ENCODE measurements around the gene SLC44A2. TPM values are rescaled to one million over a fixed set of nuclear protein-coding genes. Genes with fewer than 3 reads are reported as not detected.

SLC44A2 gene
- 104 and 112 TPM in 2 replicates for total RNA-seq (2014; rRNA removed)
- 320 TPM for polyA plus RNA-seq (2012)

DNA sequence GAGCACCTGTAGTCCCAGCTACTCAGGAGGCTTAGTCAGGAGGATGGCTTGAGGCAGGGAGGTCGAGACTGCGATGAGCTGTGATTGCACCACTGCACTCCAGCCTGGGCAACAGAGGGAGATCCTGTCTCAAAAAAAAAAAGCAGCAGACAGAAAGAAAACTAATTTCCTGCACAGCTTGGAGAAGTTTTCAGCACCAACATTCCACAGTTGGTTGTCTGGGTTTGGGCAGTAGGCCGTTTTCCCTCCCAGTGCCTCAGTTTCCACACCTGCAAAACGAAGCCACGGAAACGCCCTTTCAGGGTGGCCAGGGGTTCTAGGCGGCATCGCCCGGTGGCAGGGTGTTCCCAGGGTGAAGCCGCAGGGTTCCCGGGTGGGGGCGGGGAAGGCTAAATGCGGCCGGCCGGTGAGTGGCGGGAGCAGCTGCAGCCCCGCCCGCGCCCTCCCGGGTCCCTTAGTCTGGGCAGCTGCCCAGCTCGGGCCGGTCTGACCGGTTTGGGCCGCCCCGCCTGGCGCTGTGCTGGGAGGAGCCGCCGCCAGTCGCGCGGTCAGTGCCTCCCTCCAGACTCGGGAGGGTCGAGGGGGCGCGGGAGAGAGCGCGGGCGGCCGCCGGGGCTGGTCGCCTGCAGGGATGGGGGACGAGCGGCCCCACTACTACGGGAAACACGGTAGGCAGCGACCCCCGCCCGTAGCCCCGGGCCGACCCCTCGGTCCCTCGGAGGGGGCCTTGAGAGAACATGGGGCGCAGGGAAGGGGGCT lies at the start of gene SLC44A2:
SLC44A2 (plus strand) TSS at position 551 of the 759 bp plus-strand sequence; CDS start at position 632, 81 bp downstream.
- peak; percentile 88 for DNase-seq (ENCODE audit: low read depth)

DNA sequence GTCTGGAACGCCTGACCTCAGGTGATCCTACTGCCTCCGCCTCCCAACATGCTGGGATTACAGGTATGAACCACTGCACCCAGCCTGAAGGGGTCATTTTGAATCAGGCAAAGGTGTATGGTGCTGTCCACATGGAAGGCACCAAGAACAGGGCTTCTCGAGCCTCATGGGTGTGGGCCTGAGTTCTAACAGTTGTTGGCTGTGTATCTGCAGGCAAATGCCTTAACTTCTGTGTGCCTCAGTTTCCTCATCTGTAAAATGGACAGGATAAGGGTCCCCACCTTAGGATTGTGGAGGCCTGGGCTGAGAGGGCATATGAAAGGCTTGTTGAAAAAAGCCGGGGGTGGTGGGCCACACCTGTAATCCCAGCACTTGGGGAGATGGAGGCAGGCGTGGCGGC lies 47.4 kb upstream of the SLC44A2 start:
- no peak for DNase-seq (ENCODE audit: low read depth)

DNA sequence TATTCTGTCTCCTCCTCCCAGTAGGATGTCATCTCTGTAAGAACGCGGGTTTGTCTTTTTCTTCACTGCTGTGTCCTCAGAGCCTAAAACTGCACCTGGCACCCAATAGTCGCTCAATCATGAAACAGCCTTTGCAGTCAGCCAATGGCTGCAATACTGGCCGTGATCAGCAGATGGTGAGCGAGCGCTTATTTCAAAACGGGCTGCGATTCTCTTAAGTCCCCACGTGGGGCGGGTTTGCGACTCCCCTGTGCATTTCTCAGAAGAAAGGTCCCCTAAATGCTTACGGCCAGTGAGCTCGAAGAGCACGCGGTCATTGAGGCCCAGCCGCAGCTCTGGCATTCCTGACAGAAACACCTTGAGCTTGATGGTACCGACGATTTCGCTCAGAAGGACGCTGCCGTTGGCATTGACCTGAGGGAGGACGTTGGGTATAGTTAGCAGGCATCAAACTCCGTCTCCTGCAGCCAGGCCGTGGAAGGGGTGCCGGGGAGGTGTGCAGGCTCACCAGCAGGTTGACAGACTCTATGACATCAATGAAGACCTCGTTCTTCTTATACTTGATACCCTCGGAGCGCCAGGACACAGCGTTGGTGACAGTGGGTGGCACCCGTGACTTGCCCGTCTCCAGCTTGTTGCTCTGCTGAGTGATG lies 44.2 kb upstream of the SLC44A2 start:
- peak; percentile 89 for DNase-seq (ENCODE audit: low read depth)

DNA sequence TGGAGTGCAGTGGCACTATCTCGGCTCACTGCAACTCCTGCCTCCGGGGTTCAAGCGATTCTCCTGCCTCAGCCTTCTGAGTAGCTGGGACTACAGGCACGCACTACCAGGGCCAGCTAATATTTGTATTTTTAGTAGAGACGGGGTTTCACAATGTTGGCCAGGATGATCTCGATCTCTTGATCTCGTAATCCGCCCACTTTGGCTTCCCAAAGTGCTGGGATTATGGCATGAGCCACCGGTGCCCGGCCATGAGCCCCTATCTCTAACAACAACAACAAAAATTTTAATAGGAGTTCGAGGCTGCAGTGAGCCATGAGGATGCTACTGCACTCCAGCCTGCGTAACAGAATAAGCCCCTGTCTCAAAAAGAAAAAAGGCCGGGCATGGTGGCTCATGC lies 43.3 kb upstream of the SLC44A2 start:
- no peak for DNase-seq (ENCODE audit: low read depth)

DNA sequence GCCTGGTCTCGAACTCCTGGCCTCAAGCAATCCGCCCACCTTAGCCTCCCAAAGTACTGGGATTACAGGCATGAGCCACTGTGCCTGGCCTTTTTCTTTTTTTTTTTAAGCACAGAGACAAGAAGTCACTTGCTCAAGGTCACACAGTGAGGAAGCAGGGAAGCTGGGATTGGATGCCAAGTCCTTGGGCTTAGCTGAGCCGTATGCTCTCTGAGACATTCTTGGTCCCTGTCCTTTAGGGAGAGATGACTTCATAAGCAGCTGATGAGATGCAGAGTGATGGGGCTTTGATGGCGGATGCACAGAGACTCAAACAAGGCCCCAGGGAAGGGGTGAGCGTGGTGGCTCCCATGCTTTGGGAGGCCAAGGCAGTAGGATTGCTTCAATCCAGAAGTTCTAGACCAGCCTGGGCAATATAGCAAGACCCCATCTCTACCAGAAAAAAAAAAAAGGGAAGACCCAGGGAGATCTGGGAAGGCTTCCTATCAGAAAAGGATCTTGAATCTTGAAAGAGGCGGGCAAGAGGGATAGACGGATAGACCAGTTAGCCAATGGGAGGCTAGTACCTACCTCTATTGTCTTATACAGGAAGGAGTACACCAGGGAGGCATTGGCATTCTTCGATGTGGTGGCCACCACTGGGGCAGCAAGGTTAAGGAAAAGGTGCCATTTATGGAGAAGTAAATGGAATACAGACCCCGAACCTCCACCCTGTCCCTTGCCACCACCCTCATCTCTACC lies 42.1 kb upstream of the SLC44A2 start:
- DNase-seq (ENCODE audit: low read depth): no peak

DNA sequence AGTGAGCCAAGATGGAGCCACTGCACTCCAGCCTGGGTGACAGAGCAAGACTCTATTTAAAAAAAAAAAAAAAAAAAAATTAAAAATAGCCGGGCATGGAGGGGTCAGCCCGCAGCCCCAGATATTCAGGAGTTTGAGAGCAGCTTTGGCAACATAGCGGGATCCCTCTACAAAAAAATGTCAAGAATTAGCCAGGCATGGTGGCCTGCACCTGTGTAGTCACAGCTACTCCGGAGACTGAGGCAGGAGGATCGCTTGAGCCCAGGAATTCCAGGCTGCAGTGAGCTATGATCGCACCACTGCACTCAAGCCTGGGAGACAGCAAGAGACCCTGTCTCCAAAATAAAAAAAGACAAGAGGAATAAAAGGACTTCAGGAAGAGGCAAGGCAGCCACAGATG lies 39.0 kb upstream of the SLC44A2 start:
- no peak for DNase-seq (ENCODE audit: low read depth)

DNA sequence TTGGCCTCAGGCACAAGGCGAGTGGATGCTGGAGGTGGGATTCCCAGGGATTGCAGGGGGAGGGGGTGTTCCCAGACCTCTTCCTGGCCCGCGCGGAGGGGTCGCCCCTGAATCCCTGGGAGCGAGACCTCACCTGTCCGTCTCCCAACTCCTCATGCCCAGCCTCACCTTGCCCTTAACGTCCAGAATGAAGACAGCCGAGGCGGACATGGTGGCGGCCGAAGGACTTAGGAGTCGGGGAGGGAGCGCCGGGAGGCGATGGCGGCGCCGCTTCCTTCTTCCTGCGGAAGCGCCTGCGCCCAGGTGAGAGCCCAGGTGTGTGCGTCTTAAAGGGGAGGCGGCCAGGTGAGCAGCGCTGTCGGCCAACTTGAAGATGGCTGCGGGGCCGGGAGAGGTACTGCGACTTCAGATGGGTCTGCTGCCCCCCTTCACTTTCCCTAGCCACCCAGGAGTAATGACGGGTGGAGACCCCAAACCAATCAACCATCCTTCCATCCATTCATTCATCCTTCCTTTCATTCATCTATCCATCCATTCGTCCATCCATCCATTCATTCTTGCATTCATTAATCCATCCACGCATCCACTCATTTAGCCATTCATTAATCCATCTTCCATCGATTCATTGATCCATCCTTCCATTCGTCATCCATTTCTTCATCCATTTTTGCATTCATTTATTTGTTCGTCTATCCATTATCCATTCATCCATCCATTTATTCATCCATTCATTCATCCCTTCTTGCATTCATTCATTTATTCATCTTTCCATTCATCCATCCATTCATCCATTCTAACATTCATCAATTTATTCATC lies 38.1 kb upstream of the SLC44A2 start, which contains the start of gene AP1M2:
AP1M2 (minus strand) TSS at position 291 of the 817 bp plus-strand sequence; CDS start at position 210, 81 bp downstream.
- DNase-seq (ENCODE audit: low read depth): no peak

DNA sequence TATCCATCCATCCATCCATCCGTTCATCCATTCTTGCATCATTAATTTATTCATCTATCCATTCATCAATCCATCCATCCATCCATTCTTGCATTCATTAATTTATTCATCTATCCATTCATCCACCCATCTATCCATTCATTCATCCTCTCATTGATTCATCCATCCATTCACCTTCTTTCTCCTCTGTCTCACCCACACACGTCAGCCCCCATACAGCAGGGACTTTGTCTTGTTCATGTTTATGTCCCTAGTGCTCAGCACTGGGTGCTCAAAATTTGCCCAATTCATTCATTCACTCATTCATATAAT lies 37.6 kb upstream of the SLC44A2 start:
- no peak for DNase-seq (ENCODE audit: low read depth)

DNA sequence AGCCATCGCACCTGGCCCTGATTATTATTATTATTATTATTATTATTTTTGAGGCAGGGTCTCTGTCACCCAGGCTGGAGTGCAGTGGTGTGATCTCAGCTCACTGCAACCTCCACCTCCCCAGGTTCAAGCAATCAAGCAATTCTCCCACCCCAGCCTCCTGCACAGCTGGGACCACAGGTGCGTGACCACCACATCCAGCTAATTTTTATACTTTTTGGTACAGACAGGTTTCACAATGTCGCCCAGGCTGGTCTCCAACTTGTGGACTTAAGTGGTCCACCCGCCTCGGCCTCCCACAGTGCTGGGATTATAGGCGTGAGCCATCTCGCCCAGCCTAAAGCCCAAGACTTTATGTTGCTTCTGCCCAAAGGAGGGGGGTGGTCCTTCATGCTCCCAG lies 32.2 kb upstream of the SLC44A2 start:
- DNase-seq (ENCODE audit: low read depth): no peak

DNA sequence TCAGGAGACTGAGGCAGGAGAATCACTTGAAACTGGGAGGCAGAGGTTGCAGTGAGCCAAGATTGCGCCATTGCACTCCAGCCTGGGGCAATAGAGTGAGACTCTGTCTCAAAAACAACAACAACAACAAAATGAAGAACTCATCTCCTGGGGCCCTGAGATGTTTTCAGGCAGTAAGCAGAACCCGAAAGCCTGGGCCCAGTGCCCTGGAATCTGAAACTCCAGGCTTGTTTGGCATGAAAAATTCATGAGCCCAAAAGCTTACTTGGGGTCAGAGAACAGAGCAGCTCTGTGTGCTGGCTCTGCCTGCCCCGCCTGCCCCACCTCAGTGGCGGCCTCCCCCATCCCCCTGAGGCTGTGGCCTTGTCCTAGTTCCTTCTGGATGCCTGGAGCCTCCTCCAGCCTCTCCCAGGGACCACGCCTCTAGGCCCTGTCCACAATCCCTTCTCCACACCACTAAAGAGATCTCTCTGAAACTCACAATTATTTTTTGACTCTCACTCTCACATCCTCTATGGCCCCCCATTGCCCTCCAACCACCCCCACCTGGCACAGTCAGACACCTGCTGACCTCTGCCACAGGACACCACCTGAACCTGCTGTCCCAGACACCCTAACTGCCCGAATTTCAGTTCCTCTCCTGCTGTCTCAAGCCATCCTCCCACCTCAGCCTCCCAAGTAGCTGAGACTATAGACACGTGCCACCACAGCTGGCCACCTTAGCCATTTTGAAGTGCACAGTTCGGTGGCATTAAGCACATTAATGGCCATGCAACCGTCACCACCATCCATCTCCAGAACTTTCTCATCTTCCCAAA lies 31.3 kb upstream of the SLC44A2 start:
- no peak for DNase-seq (ENCODE audit: low read depth)

DNA sequence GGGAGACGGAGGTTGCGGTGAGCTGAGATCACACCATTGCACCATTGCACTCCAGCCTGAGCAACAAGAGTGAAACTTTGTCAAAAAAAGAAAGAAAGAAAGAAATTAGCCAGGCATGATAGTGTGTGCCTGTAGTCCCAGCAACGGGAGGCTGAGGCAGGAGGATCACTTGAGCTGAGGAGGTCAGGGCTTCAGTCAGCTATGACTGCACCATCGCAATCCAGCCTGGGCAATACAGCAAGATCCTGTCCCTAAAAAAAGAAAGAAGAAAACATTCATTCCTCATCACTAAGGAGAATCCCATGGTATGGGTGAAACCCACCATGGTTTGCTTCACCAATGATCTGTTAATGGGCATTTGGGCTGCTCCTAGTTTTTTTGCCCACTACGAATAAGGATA lies 25.2 kb upstream of the SLC44A2 start:
- DNase-seq (ENCODE audit: low read depth): no peak

DNA sequence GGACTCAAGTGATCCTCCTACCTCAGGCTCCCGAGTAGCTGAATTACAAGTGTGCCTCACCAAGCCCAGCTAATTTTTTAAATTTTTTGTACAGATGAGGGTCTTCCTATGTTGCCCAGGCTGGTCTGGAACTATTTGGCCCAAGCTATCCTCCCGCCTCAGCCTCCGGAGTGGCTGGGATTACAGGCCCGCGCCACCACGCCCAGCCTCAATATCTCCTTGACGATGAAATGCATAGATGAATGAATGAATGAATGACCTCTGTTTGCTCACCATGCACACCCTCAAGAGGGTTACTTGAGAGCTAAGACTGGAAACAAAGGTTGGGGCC lies 23.4 kb upstream of the SLC44A2 start:
- no peak for DNase-seq (ENCODE audit: low read depth)

DNA sequence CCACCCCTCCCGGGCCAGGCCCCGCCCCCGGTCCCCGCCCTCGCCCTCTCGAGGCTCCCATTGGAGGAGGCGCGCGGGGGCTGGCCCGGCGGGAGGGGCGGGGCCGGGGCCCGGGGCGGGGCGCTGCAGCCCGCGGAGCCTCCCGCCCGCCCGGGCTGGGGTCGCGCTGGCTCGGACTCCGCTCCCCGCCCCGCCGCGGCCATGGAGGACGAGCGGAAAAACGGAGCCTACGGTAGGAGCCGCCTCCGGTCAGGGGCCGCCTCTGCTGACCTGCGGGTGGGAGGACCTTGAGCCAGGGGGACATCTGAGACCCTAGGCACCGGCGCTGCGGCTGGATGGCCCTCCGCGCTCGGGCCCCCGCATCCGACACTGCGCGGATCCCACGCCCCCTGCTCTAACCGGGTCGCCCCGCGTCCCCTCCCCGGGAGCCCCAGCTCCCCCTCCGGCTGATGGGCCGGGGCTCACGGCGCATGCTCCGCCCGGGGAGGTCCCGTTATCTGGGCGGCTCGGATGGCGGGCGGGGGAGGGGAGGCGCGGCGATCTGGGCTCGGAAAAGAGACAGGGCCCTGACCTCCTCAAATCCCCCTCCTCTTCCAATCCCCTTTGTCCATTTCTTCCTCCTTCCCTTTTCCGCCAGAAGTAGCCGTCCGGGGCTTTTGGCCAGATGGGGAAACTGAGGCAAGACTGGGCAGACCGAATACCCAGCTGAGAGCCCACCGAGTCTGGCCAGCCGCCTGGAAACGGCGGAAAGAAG lies 22.8 kb upstream of the SLC44A2 start:
- peak; percentile 64 for DNase-seq (ENCODE audit: low read depth)

DNA sequence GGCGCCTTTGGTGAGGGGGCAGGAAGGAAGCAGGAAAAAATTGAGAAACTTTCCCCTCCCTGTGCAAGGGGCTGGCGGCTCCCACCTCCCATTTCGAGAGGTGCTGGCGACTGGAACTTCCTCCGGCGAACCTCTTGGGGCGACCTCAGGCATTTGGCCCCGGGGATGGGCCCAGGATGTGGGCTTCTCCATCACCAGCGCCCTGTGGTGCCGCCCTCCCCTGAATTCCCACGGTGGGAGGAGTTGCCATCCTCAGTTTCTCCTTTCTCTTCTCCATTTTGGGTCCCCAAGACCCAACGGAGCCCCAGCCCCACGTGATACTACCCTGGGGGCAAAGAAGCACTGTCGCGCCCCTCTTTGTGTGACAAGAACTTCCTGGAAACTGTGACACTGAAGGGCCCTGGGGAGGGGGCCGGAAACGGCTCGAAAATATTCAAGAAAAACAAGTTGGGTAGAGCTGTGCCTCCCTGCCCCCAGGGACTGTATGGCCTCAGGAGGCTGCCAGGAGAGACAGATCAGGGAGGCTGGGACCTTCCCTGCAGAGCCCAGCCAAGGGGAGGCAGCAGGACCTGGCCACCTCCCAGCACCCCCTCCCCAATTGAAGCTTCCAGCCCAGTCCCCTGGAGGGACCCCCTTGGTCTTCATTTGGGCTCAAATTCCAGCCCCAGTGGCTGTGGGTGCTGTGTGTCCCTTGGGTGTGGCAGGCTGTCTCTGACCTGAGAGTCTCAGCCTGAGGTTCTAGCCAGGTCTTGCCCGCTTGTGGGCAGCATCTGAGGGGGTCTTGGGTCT lies 22.1 kb upstream of the SLC44A2 start:
- peak; percentile 14 for DNase-seq (ENCODE audit: low read depth)

DNA sequence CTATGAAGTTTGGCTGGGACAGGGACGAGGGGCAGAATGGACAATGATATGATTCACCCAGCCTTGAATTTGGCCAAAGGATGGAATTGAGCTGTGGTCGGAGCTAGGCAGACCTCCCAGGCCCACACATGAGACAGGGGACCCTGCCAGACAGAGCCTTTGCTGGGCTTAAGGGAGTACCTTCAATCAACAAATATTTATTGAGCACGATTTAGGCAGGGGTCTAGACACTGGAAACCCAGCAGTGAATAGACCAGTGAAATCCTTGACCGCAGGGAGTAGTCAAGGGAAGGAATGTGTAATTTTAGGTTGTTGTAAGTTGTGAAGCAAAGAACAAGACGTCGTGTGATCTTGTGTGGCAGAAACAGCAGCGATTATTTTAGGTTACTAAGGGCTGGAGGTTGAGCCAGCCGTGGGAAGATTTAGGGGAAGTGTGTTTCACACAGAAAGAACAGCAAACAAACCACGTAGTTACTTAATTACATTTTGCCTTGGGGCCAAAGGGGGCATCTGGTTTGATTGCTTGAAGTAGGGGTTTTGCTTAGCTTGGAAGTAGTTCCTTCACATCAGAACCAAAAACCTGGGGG lies 21.4 kb upstream of the SLC44A2 start:
- peak; percentile 23 for DNase-seq (ENCODE audit: low read depth)

DNA sequence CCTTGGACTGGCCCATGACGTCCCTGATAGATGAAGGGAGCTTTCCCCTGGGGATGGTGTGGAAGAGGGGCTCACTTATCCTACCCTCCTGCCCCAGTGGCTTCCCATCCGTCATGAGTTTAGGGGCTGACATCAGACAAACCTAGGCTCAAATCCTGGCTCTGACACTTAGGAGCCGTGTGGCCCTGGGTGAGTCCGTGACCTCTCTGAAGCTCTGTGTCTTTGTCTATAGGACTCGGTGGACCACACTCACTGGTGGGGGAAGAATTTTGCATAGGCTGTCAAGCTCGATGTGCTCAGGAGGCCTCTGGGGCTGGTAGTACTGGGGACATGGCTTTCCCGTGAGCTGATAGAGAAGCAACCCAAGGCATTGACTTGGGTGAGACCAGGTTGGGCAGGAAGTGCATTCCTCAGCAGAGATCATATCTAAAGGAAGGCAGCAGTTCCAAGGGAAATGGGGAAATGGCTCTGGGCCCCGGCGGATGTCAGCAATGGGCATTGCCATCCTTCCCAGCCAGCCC lies 20.8 kb upstream of the SLC44A2 start:
- DNase-seq (ENCODE audit: low read depth): no peak

DNA sequence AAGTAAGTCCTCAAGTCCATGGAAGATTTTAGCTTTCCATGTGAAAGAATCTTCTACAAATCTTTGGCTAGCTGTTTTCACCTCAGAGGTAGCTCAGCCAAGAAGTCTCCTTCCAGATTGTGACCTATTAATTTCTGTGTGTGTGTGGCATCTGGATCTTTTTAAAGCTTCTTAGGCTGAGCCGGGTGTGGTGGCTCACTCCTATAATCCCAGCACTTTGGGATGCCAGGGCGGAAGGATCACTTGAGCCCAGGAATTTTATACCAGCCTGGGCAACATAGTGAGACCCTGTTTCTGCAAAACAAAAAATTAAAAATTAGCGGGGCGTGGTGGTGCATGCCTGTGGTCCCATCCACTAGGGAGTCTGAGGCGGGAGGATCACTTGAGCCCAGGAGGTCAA lies 13.4 kb upstream of the SLC44A2 start:
- DNase-seq (ENCODE audit: low read depth): no peak

DNA sequence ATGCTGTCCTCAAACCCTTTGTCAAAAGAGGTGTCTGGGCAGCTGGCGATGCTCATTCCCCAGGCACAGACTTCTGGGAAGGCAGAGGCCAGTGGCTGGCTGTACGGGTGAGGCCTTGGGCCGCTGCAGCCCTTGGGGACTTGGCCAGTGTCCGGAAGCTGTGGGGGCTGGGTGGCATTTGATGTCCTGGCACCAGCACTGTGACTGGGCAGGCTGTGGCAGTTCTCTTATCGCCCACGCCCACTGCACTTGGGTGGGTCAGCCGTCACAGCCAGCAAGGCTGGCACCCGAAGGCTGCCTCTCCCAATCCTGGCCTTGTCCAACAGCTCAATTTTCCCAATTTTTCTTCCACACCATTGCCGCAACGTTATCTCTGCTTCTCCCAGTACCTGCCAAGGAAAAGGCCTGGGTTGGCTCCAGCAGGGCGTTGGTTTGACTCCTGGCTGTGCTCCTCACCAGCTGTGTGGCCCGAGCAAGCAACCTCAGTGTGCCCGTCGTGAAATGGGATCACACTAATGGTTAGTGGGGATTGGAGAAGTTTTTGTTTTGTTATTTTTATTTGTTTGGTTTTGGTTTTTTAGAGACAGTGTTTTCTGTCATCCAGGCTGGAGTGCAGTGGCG lies 12.7 kb upstream of the SLC44A2 start:
- DNase-seq (ENCODE audit: low read depth): no peak
